Measurements from ENCODE around the gene ZBTB46.

The ZBTB46 gene

GRCh38 chr20:63836458-63837344 lies 5.6 kb upstream of the ZBTB46 start:
- DNase-seq, result no peak

- DNase-seq, result no peak
Measured at GRCh38 chr20:63835021-63835858, 4.2 kb upstream of the ZBTB46 start.

DNA sequence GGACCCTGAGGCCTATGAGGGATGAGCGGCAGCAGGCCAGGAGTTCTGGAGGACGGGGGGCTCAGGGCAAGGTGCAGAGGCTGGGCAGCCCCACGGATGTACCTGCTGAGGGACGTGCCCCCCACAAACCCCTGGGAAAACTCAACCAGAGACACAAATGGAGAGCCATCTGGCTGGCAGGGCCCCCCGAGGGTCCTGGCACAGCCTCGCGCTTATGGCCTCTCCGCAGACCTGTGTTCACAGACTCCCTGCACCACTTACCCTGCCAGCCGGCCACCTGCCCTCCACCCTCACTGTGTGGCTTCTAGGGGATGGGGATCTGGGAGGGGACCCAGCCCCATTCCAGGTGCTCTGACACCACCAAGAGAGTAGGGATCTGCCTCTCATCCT lies 3.4 kb upstream of the ZBTB46 start:
- DNase-seq, result no peak

DNA sequence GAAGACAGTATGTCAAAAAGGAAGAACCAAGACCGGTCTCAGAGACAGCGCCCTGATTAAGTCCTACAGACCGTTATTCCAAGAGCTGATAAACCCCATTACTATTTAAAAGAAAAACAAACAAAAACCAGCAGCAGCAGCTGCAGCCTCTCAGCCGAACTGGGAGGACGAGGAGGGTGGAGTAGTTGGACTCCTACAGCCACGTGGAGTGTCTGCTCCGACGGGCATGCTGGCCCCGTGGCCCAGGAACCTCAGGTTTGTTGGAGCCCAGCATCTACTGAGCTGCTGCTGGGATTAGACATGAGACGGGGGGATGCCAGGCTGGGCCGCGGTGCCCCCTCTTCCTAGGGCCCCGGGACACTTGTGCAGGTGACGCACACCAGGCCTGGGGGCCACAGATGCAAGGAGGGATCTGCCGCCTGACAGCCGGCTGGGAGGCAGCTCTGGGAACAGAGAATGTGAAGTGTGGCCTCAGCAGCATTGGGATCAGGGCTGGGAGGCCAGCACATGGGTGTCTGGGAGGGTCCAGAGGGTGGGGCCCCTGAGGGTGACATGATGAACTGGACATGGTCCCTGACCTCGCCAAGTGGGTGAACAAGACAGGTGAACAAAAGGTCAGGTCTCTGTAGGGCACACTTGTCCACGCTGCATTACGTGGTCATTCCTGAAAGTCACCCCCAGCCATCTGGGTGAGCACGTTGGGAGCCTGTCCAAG lies 2.9 kb upstream of the ZBTB46 start:
- DNase-seq, result no peak

DNA sequence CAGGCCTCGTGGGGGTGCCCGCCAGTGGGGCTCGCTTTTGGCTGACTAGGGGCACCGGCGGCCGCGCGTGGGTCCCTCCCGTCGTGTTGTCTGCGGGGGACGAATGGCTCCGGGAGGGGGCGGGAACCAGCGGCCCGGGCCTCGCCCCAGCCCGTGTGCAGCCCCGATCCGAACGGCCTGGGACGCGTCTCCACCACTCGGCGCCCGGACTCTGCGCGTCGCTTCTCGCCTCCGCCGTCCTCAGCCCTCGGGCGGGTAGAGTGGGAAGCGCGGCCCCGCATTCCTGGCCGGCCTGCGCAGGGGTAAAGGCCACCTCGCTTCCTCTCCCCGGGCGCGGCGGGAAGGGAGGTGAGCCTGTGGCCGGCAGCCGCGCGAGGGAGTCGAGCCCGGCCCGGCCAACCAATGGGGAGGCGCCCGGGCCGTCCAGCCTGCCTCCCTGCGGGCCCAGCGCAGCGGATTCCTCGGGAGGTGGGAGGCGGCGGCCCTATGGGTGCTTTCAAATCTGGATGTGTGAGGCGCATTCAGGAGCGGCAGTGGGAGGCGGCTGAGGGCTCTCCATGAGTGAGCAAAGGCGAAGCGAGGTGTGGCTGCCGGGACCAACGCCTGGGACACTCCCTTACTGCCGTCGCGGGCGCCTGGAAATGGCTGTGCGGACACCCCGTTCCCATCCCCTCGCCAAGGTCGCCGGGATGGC lies 1.1 kb upstream of the ZBTB46 start:
- DNase-seq, result no peak

GRCh38 chr20:63831646-63831992 lies 555 bp upstream of the ZBTB46 start:
- no peak for DNase-seq

GRCh38 chr20:63829945-63830835 lies 874 bp downstream of the ZBTB46 start:
- DNase-seq, result no peak

DNA sequence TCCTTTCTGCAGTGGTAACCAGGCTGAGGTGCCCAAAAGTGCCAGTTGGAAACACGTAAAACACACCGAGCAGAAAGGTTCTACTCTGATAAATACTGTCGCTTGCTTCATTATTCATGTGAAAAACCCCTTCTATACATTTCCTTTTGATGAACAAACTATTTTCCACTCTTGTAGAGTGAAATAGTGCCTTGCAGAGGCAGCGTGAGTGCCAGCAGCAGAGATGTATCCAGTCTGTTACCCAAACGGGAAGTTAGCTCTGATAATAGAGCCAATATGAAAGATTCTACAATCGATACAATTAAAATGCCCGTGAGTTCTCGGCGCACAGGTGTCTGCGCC lies 1.5 kb downstream of the ZBTB46 start:
- no peak for DNase-seq

- no peak for DNase-seq
Measured at GRCh38 chr20:63828951-63829350, 2.1 kb downstream of the ZBTB46 start.

DNA sequence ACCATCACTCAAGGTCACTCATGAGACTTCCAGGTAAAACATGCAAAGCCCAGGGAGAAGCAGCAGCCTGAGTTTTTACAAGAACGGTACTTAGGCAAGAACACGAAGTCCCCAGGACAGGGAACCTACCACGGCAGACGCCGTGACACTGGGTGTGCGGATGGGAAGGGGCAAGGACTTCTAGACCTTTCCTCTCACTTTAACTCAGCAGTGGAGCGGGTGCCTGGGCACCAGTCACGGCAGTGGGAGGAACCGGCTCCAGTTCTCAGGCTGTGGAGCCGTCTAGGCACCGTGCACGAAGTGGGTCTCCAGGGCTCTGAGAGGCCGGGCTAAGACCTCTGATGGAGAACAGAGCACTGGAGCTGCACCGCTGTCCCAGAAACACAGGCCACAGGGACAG lies 2.5 kb downstream of the ZBTB46 start:
- DNase-seq, result no peak

DNA sequence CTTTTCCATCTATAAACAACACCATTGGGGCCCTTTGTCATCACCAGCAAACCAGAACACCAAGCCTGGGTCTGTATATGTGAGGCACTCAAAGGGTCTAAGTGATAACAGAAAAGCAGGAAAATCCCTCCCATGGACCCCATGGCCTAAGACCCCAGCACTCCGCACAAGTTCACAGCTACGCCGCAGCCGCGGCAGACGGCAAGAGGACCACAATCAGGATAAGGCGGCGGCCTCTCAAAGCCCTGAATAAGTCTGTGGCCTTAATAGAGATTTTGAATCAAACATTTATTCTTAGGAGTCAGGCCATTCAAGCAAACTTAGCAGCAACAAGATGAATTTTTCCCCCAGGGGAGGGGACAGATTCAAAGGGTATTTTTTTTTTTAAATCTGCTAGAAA lies 2.9 kb downstream of the ZBTB46 start:
- no peak for DNase-seq

- DNase-seq, result no peak
Measured at GRCh38 chr20:63826753-63827152, 4.3 kb downstream of the ZBTB46 start.

DNA sequence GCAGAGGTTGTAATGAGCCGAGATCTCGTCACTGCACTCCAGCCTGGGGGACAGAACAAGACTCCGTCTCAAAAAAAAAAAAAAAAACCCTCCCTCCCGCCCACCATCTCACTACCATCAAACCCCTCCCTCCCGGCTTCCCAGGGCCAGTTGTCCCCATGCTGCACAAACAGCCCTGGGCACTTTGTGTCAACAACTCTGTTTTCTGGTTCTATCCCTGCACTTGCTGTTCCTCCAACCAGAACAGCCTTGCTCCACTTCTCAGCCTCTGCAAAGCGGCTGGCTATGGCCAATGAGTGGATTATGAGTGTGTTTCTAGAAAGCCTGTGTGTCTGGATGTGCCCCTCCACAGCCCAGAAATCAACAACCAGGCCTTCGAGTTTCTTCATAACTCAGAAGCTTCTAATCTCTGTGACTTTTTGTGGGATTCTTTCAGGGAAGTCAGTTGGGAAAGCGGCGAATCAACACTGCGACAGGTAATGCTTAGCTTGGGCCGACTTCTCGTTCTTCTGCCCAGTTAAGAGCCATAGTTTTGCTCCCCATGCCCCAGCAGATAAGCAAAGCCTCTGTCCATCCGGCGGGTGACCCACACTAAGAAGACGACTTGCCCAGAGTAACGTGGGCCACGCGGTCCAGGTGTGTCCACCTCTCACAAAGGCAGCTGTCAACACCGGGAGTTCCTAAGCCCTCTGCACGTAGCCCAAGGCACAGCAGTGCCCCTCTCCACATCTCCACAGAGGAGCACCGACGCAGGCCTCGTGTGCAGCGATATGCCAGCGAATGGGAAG lies 5.5 kb downstream of the ZBTB46 start:
- DNase-seq, result no peak

- no peak for DNase-seq
Measured at GRCh38 chr20:63823691-63824311, 7.3 kb downstream of the ZBTB46 start.

DNA sequence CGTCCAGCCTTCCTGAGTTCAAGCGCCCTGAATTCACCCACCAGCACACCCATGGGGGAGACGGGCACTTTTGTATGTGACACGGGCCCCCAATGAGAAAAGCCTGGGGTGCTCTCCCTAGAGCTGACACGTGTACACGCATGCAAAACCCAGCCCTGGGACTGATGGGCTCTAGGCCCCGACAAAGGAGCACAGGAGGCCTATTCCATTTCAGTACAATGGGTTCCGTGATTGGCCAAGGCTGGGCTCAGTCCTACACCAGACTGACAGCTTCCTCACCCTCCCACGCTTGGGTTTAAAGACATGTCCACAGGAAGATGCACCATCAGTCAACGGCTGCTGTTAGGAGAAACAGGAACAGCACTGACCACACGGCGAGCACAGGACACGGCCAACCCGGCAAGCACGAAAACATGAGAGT lies 8.8 kb downstream of the ZBTB46 start:
- no peak for DNase-seq

DNA sequence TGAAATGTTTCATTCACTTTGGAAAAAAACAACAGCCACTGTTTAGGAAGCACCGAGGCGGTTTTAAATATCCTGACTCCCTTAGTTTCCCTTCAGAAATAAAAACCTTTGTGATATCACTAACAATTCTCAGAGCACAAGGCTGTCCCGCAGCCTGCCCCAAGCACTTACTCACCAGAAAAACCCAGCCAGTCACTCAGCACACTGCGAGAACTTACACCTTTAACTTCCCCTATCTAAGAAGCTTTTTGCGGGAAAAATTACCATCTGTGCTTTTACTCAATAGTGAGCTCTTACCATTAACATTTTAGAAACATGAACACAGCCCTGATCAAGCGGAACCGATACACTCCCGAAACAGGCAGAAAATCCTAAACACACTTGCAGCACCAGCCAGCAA lies 9.3 kb downstream of the ZBTB46 start:
- no peak for DNase-seq

GRCh38 chr20:63819224-63819921 lies 11.7 kb downstream of the ZBTB46 start:
- no peak for DNase-seq

DNA sequence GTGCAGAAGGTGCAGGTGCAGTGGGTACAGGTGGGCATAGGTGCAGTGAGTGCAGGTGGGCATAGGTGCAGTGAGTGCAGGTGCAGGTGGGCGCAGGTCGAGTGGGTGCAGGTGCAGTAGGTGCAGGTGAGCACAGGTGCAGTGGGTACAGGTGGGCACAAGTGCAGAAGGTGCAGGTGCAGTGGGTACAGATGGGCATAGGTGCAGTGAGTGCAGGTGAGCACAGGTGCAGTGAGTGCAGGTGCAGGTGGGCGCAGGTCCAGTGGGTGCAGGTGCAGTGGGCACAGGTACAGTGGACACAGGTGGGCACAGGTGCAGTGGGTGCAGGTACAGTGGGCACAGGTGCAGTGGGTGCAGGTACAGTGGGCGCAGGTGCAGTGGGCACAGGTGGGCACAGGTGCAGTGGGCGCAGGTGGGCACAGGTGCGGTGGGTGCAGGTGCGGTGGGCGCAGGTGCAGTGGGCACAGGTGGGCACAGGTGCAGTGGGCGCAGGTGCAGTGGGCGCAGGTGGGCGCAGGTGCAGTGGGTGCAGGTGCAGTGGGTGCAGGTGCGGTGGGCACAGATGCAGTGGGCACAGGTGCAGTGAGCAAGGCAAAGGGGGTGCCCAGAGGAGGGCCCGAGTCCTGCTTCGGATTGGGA lies 15.3 kb downstream of the ZBTB46 start:
- no peak for DNase-seq

- no peak for DNase-seq
Measured at GRCh38 chr20:63814891-63815614, 16.0 kb downstream of the ZBTB46 start.
